ENCODE data around the gene UMODL1. TPM values are rescaled to one million over a fixed set of nuclear protein-coding genes. Genes with fewer than 3 reads are reported as not detected.
A peak's percentile ranks its signal among the peaks of the same experiment; 100 is the strongest.

UMODL1 gene
- total RNA-seq, 6 experiments from 2014 or later, result 0.06 to 1.2 (median 0.75) TPM; not detected in 2

- Histone ChIP-seq H3K4me1 (no peaks in the 10 kb centered on the region), H3K4me3 (no peak overlapping the region), H3K36me3 (no peaks in the 10 kb centered on the region), H3K27ac (no peak overlapping the region), H3K27me3 (peaks cover 0 to 7% of the 10 kb centered on the region in 2 donors), H3K9me3 (no peaks in the 10 kb centered on the region)
- intact Hi-C loops (cut with DNase I), result no loop called here
- TF ChIP-seq POLR2A (IDR thresholded peaks at IDR 0.05), result no peak
- TF ChIP-seq, protein P1, sequence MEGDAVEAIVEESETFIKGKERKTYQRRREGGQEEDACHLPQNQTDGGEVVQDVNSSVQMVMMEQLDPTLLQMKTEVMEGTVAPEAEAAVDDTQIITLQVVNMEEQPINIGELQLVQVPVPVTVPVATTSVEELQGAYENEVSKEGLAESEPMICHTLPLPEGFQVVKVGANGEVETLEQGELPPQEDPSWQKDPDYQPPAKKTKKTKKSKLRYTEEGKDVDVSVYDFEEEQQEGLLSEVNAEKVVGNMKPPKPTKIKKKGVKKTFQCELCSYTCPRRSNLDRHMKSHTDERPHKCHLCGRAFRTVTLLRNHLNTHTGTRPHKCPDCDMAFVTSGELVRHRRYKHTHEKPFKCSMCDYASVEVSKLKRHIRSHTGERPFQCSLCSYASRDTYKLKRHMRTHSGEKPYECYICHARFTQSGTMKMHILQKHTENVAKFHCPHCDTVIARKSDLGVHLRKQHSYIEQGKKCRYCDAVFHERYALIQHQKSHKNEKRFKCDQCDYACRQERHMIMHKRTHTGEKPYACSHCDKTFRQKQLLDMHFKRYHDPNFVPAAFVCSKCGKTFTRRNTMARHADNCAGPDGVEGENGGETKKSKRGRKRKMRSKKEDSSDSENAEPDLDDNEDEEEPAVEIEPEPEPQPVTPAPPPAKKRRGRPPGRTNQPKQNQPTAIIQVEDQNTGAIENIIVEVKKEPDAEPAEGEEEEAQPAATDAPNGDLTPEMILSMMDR (IDR thresholded peaks at IDR 0.05), result no peak
- DNase-seq (no peak), ATAC-seq (peak in 1 of 4 donors; percentile 46)
- WGBS (ENCODE audit: insufficient coverage, low coverage, low lambda C conversion rate, missing lambda C conversion rate), result 69% methylated on average over 2 of the region's 15 CpGs
Measured at GRCh38 chr21:42093991-42094421, 22.9 kb downstream of the UMODL1 start.

DNA sequence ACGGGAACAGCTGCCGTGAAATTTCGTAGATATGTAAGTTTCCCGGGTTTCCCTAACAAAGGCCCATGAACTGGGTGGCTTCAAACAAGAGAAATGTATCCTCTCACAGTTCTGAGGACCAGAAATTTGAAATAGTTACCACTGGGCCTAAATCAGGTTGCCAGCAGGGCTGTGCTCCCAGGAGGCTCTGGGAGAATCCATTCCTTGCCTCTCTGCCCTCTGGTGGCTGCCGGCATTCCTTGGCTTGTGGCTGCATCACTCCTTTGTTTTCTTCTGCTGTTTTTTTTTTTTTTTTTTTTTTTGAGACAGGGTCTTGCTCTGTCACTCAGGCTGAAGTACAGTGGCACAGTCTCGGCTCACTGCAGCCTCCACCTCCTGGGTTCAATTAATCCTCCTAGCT is 23.7 kb downstream of the UMODL1 start:
- intact Hi-C loops (cut with DNase I), result no loop called here
- no peak for ATAC-seq

DNA sequence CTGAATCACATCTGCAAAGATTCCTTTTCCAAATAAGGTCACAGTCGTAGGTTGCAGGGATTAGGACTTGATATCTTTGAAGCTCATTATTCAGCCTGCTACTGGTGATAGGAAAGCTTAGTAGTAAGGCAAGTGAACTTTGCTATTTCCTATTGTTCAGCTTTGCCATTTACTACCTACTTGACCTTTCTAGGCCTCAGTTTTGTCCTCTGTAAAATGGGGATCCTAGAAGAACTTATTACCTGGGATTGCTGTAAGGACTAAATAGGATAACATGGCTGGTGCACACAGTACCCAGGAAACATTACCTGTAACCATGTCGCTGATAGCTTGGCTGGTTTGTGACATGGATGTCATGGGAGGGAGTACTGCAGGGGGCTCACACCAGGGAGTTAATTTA is 24.5 kb downstream of the UMODL1 start:
- no peak for TF ChIP-seq POLR2A (IDR thresholded peaks at IDR 0.05)
- TF ChIP-seq, protein P1 (IDR thresholded peaks at IDR 0.05), result no peak
- intact Hi-C loops (cut with DNase I), result no loop called here
- H3K27ac ChIP-seq, result no peak overlapping the region

More for the DNA sequence above, 23.7 kb downstream of the UMODL1 start:
- Histone ChIP-seq H3K4me3 (no peak overlapping the region), H3K27ac (no peak overlapping the region), H3K4me1 (no peaks in the 10 kb centered on the region), H3K27me3 (peaks cover 0 to 7% of the 10 kb centered on the region in 2 donors), H3K36me3 (no peaks in the 10 kb centered on the region), H3K9me3 (no peaks in the 10 kb centered on the region)
- no peak for TF ChIP-seq POLR2A (IDR thresholded peaks at IDR 0.05)
- TF ChIP-seq, protein P1 (IDR thresholded peaks at IDR 0.05), result no peak
- no peak for DNase-seq
- 90% methylated on average over 6 of the region's 6 CpGs for WGBS (ENCODE audit: insufficient coverage, low coverage, low lambda C conversion rate, missing lambda C conversion rate)

DNA sequence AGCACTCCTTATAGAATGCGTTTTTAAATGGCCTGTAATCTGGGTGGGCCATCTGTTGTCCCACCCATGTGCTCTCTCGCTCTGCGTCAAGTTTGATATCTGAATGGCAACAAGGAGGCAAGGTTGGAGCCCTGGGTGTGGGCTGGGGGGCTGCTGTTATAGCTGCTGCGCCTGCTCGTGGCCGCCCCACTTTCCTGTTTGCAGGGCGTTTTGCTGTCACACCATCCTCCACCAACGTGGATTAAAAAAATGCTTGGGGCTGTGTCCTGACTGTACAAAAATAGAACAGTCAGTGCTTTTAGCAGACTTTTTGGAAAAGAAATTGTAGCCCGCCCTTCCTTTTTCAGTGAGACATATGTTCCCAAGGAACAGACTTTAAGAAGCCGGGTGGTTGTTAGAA is 25.4 kb downstream of the UMODL1 start:
- DNase-seq, result no peak
- Histone ChIP-seq H3K27me3 (peaks cover 0 to 7% of the 10 kb centered on the region in 2 donors), H3K36me3 (no peaks in the 10 kb centered on the region), H3K27ac (no peak overlapping the region), H3K9me3 (no peaks in the 10 kb centered on the region), H3K4me1 (no peaks in the 10 kb centered on the region), H3K4me3 (no peak overlapping the region)
- WGBS (ENCODE audit: insufficient coverage, low coverage, low lambda C conversion rate, missing lambda C conversion rate), result 47% methylated on average over 10 of the region's 10 CpGs
- intact Hi-C loops (cut with DNase I), result no loop called here
- TF ChIP-seq POLR2A (IDR thresholded peaks at IDR 0.05), result no peak
- TF ChIP-seq, protein P1 (IDR thresholded peaks at IDR 0.05), result no peak
- no peak for ATAC-seq

More for the DNA sequence above, 24.5 kb downstream of the UMODL1 start:
- DNase-seq (no peak), ATAC-seq (no peak)
- no peak overlapping the region for H3K4me3 ChIP-seq
- H3K36me3 ChIP-seq, result no peaks in the 10 kb centered on the region
- no peaks in the 10 kb centered on the region for H3K9me3 ChIP-seq
- H3K27me3 ChIP-seq, result peaks cover 0 to 7% of the 10 kb centered on the region in 2 donors
- WGBS (ENCODE audit: insufficient coverage, low coverage, low lambda C conversion rate, missing lambda C conversion rate), result 94% methylated on average over 2 of the region's 2 CpGs
- H3K4me1 ChIP-seq, result no peaks in the 10 kb centered on the region

DNA sequence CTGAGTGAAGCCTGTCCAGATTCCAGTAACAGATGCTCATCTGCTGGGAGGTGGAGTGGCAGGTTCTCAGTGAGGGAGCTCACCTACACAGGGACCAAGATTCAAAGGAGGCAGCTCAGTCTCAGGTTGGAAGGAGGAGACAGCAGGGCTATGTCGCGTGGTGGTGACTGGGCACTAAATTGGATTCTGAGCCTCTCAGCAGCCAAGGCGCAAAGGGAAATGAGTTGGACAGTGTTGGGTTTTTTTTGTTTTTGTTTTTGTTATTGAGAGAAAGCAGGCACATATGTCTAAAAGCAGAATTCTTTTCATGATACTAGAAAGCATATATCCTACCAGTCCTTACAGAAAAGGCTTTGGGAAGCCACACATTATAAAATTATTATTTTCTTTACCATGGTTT is 26.2 kb downstream of the UMODL1 start:
- H3K4me3 ChIP-seq, result no peak overlapping the region
- no peaks in the 10 kb centered on the region for H3K9me3 ChIP-seq
- TF ChIP-seq, protein P1 (IDR thresholded peaks at IDR 0.05), result no peak
- TF ChIP-seq POLR2A (IDR thresholded peaks at IDR 0.05), result no peak
- DNase-seq (no peak), ATAC-seq (no peak)
- intact Hi-C loops (cut with DNase I), result no loop called here
- H3K4me1 ChIP-seq, result no peaks in the 10 kb centered on the region
- peaks cover 0 to 7% of the 10 kb centered on the region in 2 donors for H3K27me3 ChIP-seq
- no peak overlapping the region for H3K27ac ChIP-seq
- H3K36me3 ChIP-seq, result no peaks in the 10 kb centered on the region
- WGBS (ENCODE audit: insufficient coverage, low coverage, low lambda C conversion rate, missing lambda C conversion rate), result 60% methylated on average over 3 of the region's 3 CpGs
